Measurements from ENCODE around the gene SHISA7.

- TF ChIP-seq POLR2A (IDR thresholded peaks at IDR 0.05; ENCODE audit: low read length) (no peak), GATA1 (IDR thresholded peaks at IDR 0.05; ENCODE audit: low read depth, low read length) (no peak)
Observed at GRCh38 chr19:55471266-55471665, 28.2 kb upstream of the SHISA7 start.
